GM12878 (cell line): ENCODE measurements around the gene ERICH4. TPM values are rescaled to one million over a fixed set of nuclear protein-coding genes. Genes with fewer than 3 reads are reported as not detected.

ENCODE experiments used
- CBX5 ChIP-seq: sonication (generic); IDR thresholded peaks from 2 replicates; pipeline ENCODE4 v1.6.1; 2016; ENCODE audit warnings: low read depth, moderate library complexity, mild to moderate bottlenecking, inconsistent platforms
- STAT3 ChIP-seq: IDR thresholded peaks from 2 replicates; pipeline ENCODE4 v1.6.1; 2011; ENCODE audit warnings: low read depth, low read length, improper control_type of control experiment
- TCF7 ChIP-seq: IDR thresholded peaks from 2 replicates; pipeline ENCODE4 v1.6.1; 2014; ENCODE audit warnings: antibody characterized with exemption, borderline replicate concordance
- YY1 ChIP-seq: IDR thresholded peaks from 2 replicates; pipeline ENCODE4 v1.6.1; 2011; ENCODE audit warnings: low read depth, mild to moderate bottlenecking, low read length
- polyA plus RNA-seq, 11 experiments: library from polyadenylated mRNA; depleted of rRNA in 4 of 11; unstranded in 6 of 11; stranded (reverse) in 5 of 11; fragments of >200 nt; fragmentation: Nextera tagmentation in 4 of 11; fragmentation: Illumina TruSeq in 1 of 11; extraction: Ambion mirVana in 4 of 11; extraction: Trizol in 1 of 11; gene quantifications; 1 replicate in 1 of 11; 2 replicates in 10 of 11; pipeline versions ENCODE4 v1.2.1 to v1.2.3, GENCODE V29; 2011 to 2016; ENCODE audit warnings: inconsistent platforms in 2 of 11, missing spikeins in 2 of 11, low read depth in 1 of 11
- total RNA-seq, 4 experiments: library from RNA; depleted of rRNA in 3 of 4; stranded (reverse); fragments of >200 nt in 3 of 4; fragmentation: Illumina TruSeq in 1 of 4; extraction: Trizol in 1 of 4; gene quantifications; 2 replicates each; pipeline versions ENCODE4 v1.2.1 to v1.2.3, GENCODE V29; 2013 to 2021
- TF ChIP-seq, protein P1 (sequence below): fragments of 450-650 bp; formaldehyde crosslinking; IDR thresholded peaks from 2 replicates; pipeline ENCODE4 v1.4.0; 2022; ENCODE audit warnings: mild to moderate bottlenecking, moderate library complexity
- TF ChIP-seq, protein P2 (sequence below): fragments of 450-650 bp; IDR thresholded peaks from 2 replicates; pipeline ENCODE4 v1.6.1; 2017; ENCODE audit warnings: antibody characterized with exemption, mild to moderate bottlenecking, moderate library complexity

ERICH4 gene
- total and polyA plus RNA-seq, 10 of the 15 experiments (the other 5 are each of a cell fraction or from before 2014, with no cell fraction given), result not detected

DNA sequence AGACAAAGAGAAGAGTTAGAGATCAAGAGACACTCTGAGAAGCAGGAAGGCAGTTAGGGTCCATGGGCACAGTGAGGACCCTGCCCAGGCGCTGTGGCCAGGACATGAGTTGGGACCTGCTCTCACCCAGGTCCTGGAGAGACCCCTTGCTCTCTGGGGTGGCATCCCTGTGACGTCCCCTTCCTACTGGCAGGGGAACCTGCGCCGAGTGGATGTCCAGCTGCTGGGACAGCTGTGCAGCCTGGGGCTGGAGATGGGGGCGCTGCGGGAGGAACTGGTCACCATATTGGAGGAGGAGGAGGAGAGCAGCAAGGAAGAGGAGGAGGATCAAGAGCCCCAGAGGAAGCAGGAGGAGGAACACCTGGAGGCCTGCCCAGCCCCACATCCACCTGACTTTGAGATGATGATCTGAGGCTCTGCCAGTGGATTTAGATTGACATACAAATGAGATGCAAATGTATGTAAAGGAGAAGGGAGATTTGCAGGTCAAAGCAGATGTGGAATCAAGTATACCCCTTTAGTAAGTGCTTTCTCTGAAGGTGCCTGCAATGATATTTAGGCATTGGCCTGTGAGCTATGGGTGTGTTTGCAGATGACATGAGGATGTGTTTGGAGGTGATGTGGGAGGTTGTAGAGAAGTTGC, 978 bp downstream of the ERICH4 start (continued):
- no peak for TF ChIP-seq YY1
- TF ChIP-seq, protein P1, sequence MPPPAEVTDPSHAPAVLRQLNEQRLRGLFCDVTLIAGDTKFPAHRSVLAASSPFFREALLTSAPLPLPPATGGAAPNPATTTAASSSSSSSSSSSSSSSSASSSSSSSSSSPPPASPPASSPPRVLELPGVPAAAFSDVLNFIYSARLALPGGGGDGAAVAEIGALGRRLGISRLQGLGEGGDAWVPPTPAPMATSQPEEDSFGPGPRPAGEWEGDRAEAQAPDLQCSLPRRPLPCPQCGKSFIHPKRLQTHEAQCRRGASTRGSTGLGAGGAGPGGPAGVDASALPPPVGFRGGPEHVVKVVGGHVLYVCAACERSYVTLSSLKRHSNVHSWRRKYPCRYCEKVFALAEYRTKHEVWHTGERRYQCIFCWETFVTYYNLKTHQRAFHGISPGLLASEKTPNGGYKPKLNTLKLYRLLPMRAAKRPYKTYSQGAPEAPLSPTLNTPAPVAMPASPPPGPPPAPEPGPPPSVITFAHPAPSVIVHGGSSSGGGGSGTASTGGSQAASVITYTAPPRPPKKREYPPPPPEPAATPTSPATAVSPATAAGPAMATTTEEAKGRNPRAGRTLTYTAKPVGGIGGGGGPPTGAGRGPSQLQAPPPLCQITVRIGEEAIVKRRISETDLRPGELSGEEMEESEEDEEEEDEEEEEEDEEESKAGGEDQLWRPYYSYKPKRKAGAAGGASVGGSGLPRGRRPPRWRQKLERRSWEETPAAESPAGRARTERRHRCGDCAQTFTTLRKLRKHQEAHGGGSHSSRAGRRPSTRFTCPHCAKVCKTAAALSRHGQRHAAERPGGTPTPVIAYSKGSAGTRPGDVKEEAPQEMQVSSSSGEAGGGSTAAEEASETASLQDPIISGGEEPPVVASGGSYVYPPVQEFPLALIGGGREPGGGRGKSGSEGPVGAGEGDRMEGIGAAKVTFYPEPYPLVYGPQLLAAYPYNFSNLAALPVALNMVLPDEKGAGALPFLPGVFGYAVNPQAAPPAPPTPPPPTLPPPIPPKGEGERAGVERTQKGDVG, result no peak
- TF ChIP-seq TCF7, result no peak
- TF ChIP-seq CBX5, result no peak
- TF ChIP-seq, protein P2, sequence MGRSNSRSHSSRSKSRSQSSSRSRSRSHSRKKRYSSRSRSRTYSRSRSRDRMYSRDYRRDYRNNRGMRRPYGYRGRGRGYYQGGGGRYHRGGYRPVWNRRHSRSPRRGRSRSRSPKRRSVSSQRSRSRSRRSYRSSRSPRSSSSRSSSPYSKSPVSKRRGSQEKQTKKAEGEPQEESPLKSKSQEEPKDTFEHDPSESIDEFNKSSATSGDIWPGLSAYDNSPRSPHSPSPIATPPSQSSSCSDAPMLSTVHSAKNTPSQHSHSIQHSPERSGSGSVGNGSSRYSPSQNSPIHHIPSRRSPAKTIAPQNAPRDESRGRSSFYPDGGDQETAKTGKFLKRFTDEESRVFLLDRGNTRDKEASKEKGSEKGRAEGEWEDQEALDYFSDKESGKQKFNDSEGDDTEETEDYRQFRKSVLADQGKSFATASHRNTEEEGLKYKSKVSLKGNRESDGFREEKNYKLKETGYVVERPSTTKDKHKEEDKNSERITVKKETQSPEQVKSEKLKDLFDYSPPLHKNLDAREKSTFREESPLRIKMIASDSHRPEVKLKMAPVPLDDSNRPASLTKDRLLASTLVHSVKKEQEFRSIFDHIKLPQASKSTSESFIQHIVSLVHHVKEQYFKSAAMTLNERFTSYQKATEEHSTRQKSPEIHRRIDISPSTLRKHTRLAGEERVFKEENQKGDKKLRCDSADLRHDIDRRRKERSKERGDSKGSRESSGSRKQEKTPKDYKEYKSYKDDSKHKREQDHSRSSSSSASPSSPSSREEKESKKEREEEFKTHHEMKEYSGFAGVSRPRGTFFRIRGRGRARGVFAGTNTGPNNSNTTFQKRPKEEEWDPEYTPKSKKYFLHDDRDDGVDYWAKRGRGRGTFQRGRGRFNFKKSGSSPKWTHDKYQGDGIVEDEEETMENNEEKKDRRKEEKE, result no peak
- TF ChIP-seq STAT3, result no peak
